K562 (cell line): ENCODE results near the gene WDR46. TPM values are rescaled to one million over a fixed set of nuclear protein-coding genes. Genes with fewer than 3 reads are reported as not detected.
A peak's percentile ranks its signal among the peaks of the same experiment; 100 is the strongest.

Source experiments
- ATAC-seq: fragments of 200-7000 bp; cut with Tn5 transposase; 3 replicates; pipeline ENCODE4 v1.9.1; 2020; ENCODE audit warnings: moderate library complexity
- BruUV-seq: library from RNA; stranded (reverse); fragments of 400-500 nt; replicated peaks from 2 replicates; lab custom pipeline; 2021; lab: Mats Ljungman, UMichigan
- CTCF ChIA-PET: fragments of 300-600 bp; formaldehyde crosslinking; extraction: SDS; loops from one replicate; lab custom pipeline; 2021; ENCODE audit warnings: low intra/inter-chr PET ratio; lab: Yijun Ruan, JAX
- POLR2A ChIA-PET: fragments of 300-600, 350-650 bp; sonication (Branson Sonifier 250); formaldehyde crosslinking; extraction: SDS; loops from one replicate; lab custom pipeline; 2021; ENCODE audit warnings: antibody characterized with exemption, inconsistent platforms; lab: Yijun Ruan, JAX
- DNase-seq, 4 experiments: peaks; one replicate each; pipeline versions ENCODE4 v3.0.0 to v3.0.0-alpha.2; 2011 to 2018; ENCODE audit warnings: low spot score in 3 of 4, mixed read lengths in 3 of 4; ENCODE audit errors: extremely low read depth in 1 of 4
- FAIRE-seq: peaks from 2 replicates; lab custom pipeline; 2011; peaks lifted over from hg19 to GRCh38; lab: Jason Lieb, UNC
- H2AFZ ChIP-seq: 2 replicates; pipeline ENCODE4 v1.6.0; 2011; ENCODE audit warnings: low read depth, low read length, control low read depth, inconsistent platforms
- H3K27ac ChIP-seq: fragments of 200-600 bp; 3 replicates; pipeline ENCODE4 v1.8.0; 2011; ENCODE audit warnings: low read depth, mild to moderate bottlenecking, control low read depth, inconsistent platforms, low read length, moderate library complexity, mixed read lengths; ENCODE audit errors: extremely low read depth
- H3K27me3 ChIP-seq, 2 experiments: fragments of 300-600 bp in 1 of 2; 2 replicates in 1 of 2; 3 replicates in 1 of 2; pipeline versions ENCODE4 v1.6.0 to v1.8.0; 2011; ENCODE audit warnings: inconsistent platforms in 2 of 2, low read length in 2 of 2, mild to moderate bottlenecking in 1 of 2, mixed read lengths in 1 of 2, moderate library complexity in 1 of 2; ENCODE audit not compliant: control insufficient read depth in 2 of 2, insufficient read depth in 2 of 2
- H3K36me3 ChIP-seq: fragments of 300-600 bp; 3 replicates; pipeline ENCODE4 v1.8.0; 2011; ENCODE audit warnings: mild to moderate bottlenecking, low read length, inconsistent platforms; ENCODE audit not compliant: control insufficient read depth, insufficient read depth
- H3K4me1 ChIP-seq, 2 experiments: fragments of 200-600 bp in 1 of 2; replicated peaks in 1 of 2; 2 replicates in 1 of 2; 3 replicates in 1 of 2; pipeline versions ENCODE4 v1.5.1 to v1.8.0; 2011; ENCODE audit warnings: inconsistent platforms in 2 of 2, low read length in 2 of 2, mild to moderate bottlenecking in 1 of 2, mixed read lengths in 1 of 2, moderate library complexity in 1 of 2; ENCODE audit not compliant: control insufficient read depth in 2 of 2, insufficient read depth in 2 of 2
- H3K4me2 ChIP-seq: 2 replicates; pipeline ENCODE4 v1.6.1; 2011; ENCODE audit warnings: low read length, control low read depth, inconsistent platforms, mixed read lengths; ENCODE audit not compliant: insufficient read depth
- H3K4me3 ChIP-seq: fragments of 200-600 bp; sonication (generic), shearing (Covaris generic); 2 replicates; pipeline ENCODE4 v1.5.1; 2016; ENCODE audit warnings: control low read depth, inconsistent platforms
- H3K79me2 ChIP-seq: fragments of 200-600 bp; 3 replicates; pipeline ENCODE4 v1.8.0; 2011; ENCODE audit warnings: low read length, inconsistent platforms; ENCODE audit not compliant: control insufficient read depth, insufficient read depth
- H3K9ac ChIP-seq, 2 experiments: 2 replicates each; pipeline versions ENCODE4 v1.6.0 to v1.6.1; 2011; ENCODE audit warnings: low read depth in 2 of 2, low read length in 2 of 2, control low read depth in 1 of 2, inconsistent platforms in 1 of 2, mild to moderate bottlenecking in 1 of 2, mixed read lengths in 1 of 2; ENCODE audit not compliant: insufficient read depth in 1 of 2
- H3K9me1 ChIP-seq: one replicate; pipeline ENCODE4 v1.6.0; 2011; ENCODE audit warnings: inconsistent platforms, mild to moderate bottlenecking, low read length, moderate library complexity; ENCODE audit not compliant: control insufficient read depth, insufficient read depth
- H3K9me3 ChIP-seq: replicated peaks from 2 replicates; pipeline ENCODE4 v1.5.1; 2011; ENCODE audit warnings: low read depth, low read length, inconsistent platforms; ENCODE audit not compliant: control insufficient read depth, insufficient read depth
- H4K20me1 ChIP-seq: replicated peaks from 2 replicates; pipeline ENCODE4 v1.6.1; 2011; ENCODE audit warnings: low read length, inconsistent platforms, mixed read lengths; ENCODE audit not compliant: control insufficient read depth, insufficient read depth
- MCM5 ChIP-seq: fragments of 450-650 bp; IDR thresholded peaks from 2 replicates; pipeline ENCODE4 v1.6.1; 2016; ENCODE audit warnings: low read depth
- RBBP5 ChIP-seq: fragments of 200-600 bp; sonication (generic); IDR thresholded peaks from 2 replicates; pipeline ENCODE4 v1.6.1; 2012; ENCODE audit warnings: borderline replicate concordance, mild to moderate bottlenecking, low read length, control low read depth, inconsistent platforms; ENCODE audit not compliant: insufficient read depth, poor library complexity, severe bottlenecking
- WGBS: fragments of 100-300 bp; shearing (Covaris generic); methylation state at CpG from one replicate; pipeline ENCODE4 v1.1.6; 2016; ENCODE audit warnings: low coverage, mixed read lengths; ENCODE audit not compliant: insufficient coverage; ENCODE audit errors: missing lambda C conversion rate; 5-methylcytosine and 5-hydroxymethylcytosine counted together
- in situ Hi-C: fragments of 300-500 bp; cut with MboI; formaldehyde crosslinking; loops from 4 replicates; pipeline ENCODE4 v1.15.0; 2018; ENCODE audit warnings: inconsistent platforms, mixed read lengths
- intact Hi-C: fragments of 100-400 bp; cut with micrococcal nuclease; formaldehyde crosslinking; loops from 2 replicates; pipeline ENCODE4 v1.14.2; 2022
- polyA plus RNA-seq, 8 experiments: library from polyadenylated mRNA; depleted of rRNA in 4 of 8; stranded (reverse) in 5 of 8; unstranded in 3 of 8; fragments of >200 nt; fragmentation: Nextera tagmentation in 2 of 8; fragmentation: Illumina TruSeq in 1 of 8; extraction: Ambion mirVana in 2 of 8; extraction: Trizol in 1 of 8; gene quantifications; 2 replicates each; pipeline versions ENCODE4 v1.2.1 to v1.2.3, GENCODE V29; 2011 to 2014; ENCODE audit warnings: inconsistent platforms in 1 of 8, missing spikeins in 1 of 8
- total RNA-seq, 7 experiments: library from RNA; depleted of rRNA in 6 of 7; stranded (reverse); fragments of >200 nt in 6 of 7; fragmentation: Illumina TruSeq in 2 of 7; extraction: Trizol in 2 of 7; gene quantifications; 2 replicates each; pipeline versions ENCODE4 v1.2.1 to v1.2.3, GENCODE V29; 2011 to 2021; ENCODE audit warnings: low replicate concordance in 1 of 7

WDR46 gene
- total and polyA plus RNA-seq, 9 of the 15 experiments (the other 6 are each of a cell fraction or from before 2014, with no cell fraction given): 8.9 to 146 (median 93.1) TPM

- no peak overlapping the region for H2AFZ ChIP-seq
- no peak for FAIRE-seq
- H3K79me2 ChIP-seq: no peaks in the 10 kb centered on the region
- peaks cover 4% of the 10 kb centered on the region for H3K9me1 ChIP-seq
- in situ Hi-C loops: no loop called here
- H3K9ac ChIP-seq: peak overlapping the region in 1 of 2 experiments; percentile 57; a peak in 1 of 4 replicates
- intact Hi-C loops: no loop called here
- no peaks in the 10 kb centered on the region for H3K9me3 ChIP-seq
- TF ChIP-seq MCM5 (no peak), RBBP5 (no peak)
- peak overlapping the region; percentile 97; the same call in 1 of the 2 replicates for H3K4me2 ChIP-seq
- CTCF ChIA-PET: no interaction called here
- DNase-seq: no peak
- POLR2A ChIA-PET: interaction anchor here (0.9 to 5.2 kb wide), 8 partner anchors 12 to 481 kb away, joined by 3 to 57 read pairs (median 11); partner anchors contain the start of genes RPS18 and VPS52
- H4K20me1 ChIP-seq: no peaks in the 10 kb centered on the region
- H3K27ac ChIP-seq: no peak overlapping the region; the same call in 2 of the 3 replicates
- no peak for ATAC-seq
- peaks cover 0 to 6% of the 10 kb centered on the region in 2 experiments; a peak in 1 of 5 replicates for H3K27me3 ChIP-seq
- H3K4me1 ChIP-seq: peaks cover 22 to 31% of the 10 kb centered on the region in 2 experiments
- no TSS peak for BruUV-seq
- WGBS: 95% methylated on average over 13 of the region's 13 CpGs
- H3K36me3 ChIP-seq: peaks cover 22% of the 10 kb centered on the region
- no peak overlapping the region for H3K4me3 ChIP-seq
Measured at GRCh38 chr6:33250731-33251130, 38.3 kb downstream of the WDR46 start.
